Astrocyte of the spinal cord (primary cell): Measurements from ENCODE around the gene WDHD1.
"Not testable (repeated sequence)": the region's sequence is repeated elsewhere in the genome, so short reads cannot be mapped to it uniquely, and the experiment has no call there.

Experiments used
- DNase-seq: peaks from one replicate; pipeline ENCODE4 v3.0.0; 2011; ENCODE audit warnings: low read depth, low spot score
- H3K4me3 ChIP-seq: 2 replicates; pipeline ENCODE4 v1.5.1; 2011; ENCODE audit warnings: low read depth, mild to moderate bottlenecking, low read length, moderate library complexity
- CTCF ChIP-seq: IDR thresholded peaks from 2 replicates; pipeline ENCODE4 v1.5.1; 2012; ENCODE audit warnings: low read depth, mild to moderate bottlenecking, low read length, inconsistent platforms
- in situ Hi-C: cut with HindIII; loops from 2 replicates; pipeline ENCODE4 v1.10.0; 2017; ENCODE audit warnings: low sequenced_read_pairs

Gene WDHD1

GRCh38 chr14:54931598-54932340 is 95.1 kb downstream of the WDHD1 start:
- TF ChIP-seq CTCF = no peak
- no peak overlapping the region for H3K4me3 ChIP-seq
- DNase-seq = no peak
- in situ Hi-C loops = no loop called here

- in situ Hi-C loops = no loop called here
- TF ChIP-seq CTCF = no peak
- no peak for DNase-seq
- no peak overlapping the region for H3K4me3 ChIP-seq
These were observed 95.8 kb downstream of the WDHD1 start for GRCh38 chr14:54931101-54931500.

- DNase-seq = no peak
- no peak overlapping the region for H3K4me3 ChIP-seq
- in situ Hi-C loops = no loop called here
- no peak for TF ChIP-seq CTCF
These were observed 97.3 kb downstream of the WDHD1 start for GRCh38 chr14:54929556-54929955.

- in situ Hi-C loops = no loop called here
- H3K4me3 ChIP-seq = no peak overlapping the region
- DNase-seq = no peak
- no peak for TF ChIP-seq CTCF
These were observed 98.7 kb downstream of the WDHD1 start for GRCh38 chr14:54928216-54928615.

- no peak for TF ChIP-seq CTCF
- no peak overlapping the region for H3K4me3 ChIP-seq
- in situ Hi-C loops = no loop called here
- no peak for DNase-seq
These were observed 99.3 kb downstream of the WDHD1 start for GRCh38 chr14:54927551-54927950.

- in situ Hi-C loops, DNase-seq: not testable (repeated sequence)
These were observed 100.3 kb downstream of the WDHD1 start for GRCh38 chr14:54926570-54926969.

GRCh38 chr14:54922598-54922997 is 104.3 kb downstream of the WDHD1 start:
- in situ Hi-C loops = no loop called here

More at GRCh38 chr14:54926570-54926969, 100.3 kb downstream of the WDHD1 start:
- not testable (repeated sequence) for H3K4me3 ChIP-seq

More at GRCh38 chr14:54922598-54922997, 104.3 kb downstream of the WDHD1 start:
- no peak for TF ChIP-seq CTCF
- DNase-seq = no peak
- no peak overlapping the region for H3K4me3 ChIP-seq
